Measurements from ENCODE around the gene ATOSA.

ATOSA gene

DNA sequence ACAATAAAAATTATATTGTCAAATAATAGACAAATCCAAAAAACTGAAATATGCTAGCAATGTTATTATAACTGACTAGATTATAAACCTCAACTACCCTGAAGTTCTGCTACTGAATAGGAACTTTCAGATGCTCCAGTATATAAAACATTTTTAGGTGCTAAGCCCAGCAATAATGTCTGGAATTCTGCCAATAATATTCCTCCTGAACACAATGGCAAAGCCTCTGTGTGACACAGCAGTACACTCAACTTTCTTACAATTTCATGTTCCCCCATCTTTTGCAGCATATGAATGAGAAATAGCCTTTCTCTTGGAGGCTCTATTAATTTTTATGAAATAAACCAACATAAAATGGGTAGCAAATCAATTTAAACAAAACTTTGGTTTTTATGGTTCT is 29.5 kb downstream of the ATOSA start:
- TF ChIP-seq, protein P1, sequence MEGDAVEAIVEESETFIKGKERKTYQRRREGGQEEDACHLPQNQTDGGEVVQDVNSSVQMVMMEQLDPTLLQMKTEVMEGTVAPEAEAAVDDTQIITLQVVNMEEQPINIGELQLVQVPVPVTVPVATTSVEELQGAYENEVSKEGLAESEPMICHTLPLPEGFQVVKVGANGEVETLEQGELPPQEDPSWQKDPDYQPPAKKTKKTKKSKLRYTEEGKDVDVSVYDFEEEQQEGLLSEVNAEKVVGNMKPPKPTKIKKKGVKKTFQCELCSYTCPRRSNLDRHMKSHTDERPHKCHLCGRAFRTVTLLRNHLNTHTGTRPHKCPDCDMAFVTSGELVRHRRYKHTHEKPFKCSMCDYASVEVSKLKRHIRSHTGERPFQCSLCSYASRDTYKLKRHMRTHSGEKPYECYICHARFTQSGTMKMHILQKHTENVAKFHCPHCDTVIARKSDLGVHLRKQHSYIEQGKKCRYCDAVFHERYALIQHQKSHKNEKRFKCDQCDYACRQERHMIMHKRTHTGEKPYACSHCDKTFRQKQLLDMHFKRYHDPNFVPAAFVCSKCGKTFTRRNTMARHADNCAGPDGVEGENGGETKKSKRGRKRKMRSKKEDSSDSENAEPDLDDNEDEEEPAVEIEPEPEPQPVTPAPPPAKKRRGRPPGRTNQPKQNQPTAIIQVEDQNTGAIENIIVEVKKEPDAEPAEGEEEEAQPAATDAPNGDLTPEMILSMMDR (IDR thresholded peaks at IDR 0.05; ENCODE audit: insufficient read depth, low read length): no peak
- TF ChIP-seq, protein P2, sequence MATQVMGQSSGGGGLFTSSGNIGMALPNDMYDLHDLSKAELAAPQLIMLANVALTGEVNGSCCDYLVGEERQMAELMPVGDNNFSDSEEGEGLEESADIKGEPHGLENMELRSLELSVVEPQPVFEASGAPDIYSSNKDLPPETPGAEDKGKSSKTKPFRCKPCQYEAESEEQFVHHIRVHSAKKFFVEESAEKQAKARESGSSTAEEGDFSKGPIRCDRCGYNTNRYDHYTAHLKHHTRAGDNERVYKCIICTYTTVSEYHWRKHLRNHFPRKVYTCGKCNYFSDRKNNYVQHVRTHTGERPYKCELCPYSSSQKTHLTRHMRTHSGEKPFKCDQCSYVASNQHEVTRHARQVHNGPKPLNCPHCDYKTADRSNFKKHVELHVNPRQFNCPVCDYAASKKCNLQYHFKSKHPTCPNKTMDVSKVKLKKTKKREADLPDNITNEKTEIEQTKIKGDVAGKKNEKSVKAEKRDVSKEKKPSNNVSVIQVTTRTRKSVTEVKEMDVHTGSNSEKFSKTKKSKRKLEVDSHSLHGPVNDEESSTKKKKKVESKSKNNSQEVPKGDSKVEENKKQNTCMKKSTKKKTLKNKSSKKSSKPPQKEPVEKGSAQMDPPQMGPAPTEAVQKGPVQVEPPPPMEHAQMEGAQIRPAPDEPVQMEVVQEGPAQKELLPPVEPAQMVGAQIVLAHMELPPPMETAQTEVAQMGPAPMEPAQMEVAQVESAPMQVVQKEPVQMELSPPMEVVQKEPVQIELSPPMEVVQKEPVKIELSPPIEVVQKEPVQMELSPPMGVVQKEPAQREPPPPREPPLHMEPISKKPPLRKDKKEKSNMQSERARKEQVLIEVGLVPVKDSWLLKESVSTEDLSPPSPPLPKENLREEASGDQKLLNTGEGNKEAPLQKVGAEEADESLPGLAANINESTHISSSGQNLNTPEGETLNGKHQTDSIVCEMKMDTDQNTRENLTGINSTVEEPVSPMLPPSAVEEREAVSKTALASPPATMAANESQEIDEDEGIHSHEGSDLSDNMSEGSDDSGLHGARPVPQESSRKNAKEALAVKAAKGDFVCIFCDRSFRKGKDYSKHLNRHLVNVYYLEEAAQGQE (IDR thresholded peaks at IDR 0.05; ENCODE audit: insufficient replicate concordance, low read depth): no peak
- TF ChIP-seq POLR2AphosphoS5 (IDR thresholded peaks at IDR 0.05; ENCODE audit: low read depth) (no peak), GABPA (IDR thresholded peaks at IDR 0.05; ENCODE audit: low read depth) (no peak)
- no peak for DNase-seq (ENCODE audit: low read depth in 1 of 2, low spot score in 1 of 2)
- H3K4me3 ChIP-seq (replicated peaks; ENCODE audit: insufficient read depth, low read length): no peak overlapping the region
- H3K27ac ChIP-seq (replicated peaks): no peak overlapping the region
- no peaks in the 10 kb centered on the region for H3K27me3 ChIP-seq (ENCODE audit: insufficient read depth, poor library complexity, severe bottlenecking)

DNA sequence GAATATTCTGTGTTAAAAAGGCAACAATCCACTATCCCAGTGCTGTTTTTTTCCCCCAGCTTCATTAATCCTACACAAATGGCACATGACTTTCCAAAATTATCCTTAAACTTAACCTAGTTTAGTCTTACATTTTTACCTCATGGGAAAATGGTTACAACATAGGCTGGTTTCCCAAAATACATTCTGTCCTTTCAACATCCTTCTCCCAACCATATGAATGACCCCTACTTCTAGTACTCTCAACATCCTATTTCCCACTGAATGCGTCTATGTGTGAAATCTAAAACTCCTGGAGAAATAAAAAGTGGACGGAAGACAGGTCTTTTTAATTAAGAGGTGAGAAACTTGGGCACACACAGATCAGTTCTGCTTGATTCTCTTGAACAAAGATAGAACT is 33.3 kb downstream of the ATOSA start:
- DNase-seq (ENCODE audit: low read depth in 1 of 2, low spot score in 1 of 2): no peak
- H3K27me3 ChIP-seq (ENCODE audit: insufficient read depth, poor library complexity, severe bottlenecking): no peaks in the 10 kb centered on the region
- no peak overlapping the region for H3K4me3 ChIP-seq (replicated peaks; ENCODE audit: insufficient read depth, low read length)
- no peak overlapping the region for H3K27ac ChIP-seq (replicated peaks)
- TF ChIP-seq, protein P2 (IDR thresholded peaks at IDR 0.05; ENCODE audit: insufficient replicate concordance, low read depth): no peak
- no peak for TF ChIP-seq SPI1 (IDR thresholded peaks at IDR 0.05; ENCODE audit: borderline replicate concordance, low read depth)

DNA sequence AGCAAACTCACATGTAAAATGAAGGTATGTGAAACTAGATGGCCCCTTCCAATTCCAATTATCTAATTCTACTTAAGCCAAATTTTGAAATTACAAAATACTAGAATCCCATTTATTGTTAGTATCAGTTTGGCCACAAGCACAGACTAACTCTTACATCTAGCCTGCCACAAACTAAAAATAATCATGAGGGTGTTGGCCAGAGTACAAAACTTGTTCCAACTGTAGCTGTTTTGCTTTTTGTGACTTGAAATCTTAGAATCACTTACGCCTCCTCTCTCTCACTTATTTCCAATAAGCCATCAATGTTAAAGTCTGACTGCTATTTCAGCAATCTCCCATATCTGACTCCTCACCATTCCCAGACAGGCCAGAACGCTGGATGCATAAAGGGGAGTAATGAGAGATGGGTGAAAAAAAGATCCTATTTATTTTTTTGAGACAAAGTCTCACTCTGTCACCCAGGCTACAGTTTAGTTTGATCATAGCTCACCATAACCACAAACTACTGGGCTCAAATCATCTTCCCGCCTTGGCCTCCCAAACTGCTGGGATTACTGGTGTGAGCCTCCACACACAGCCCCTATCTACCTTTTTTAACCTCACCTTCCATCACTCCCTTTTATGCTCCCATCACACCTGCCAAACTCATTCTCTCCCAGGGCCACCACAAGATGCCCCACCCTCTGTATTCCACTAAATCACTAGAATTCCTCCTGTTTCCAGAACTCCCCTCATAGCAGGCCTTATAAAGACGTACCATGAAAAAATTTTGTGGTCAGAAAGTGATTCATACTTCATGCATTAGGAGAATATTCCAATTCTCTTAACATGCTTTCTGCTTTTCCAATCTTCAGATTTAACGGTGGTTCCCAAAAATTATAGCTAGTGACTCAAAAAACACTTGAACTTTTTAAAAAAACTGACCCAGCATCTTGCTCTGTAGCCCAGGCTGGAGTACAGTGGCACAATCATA is 36.5 kb downstream of the ATOSA start:
- no peak for DNase-seq (ENCODE audit: low read depth in 1 of 2, low spot score in 1 of 2)

More for the DNA sequence above, 36.5 kb downstream of the ATOSA start:
- TF ChIP-seq, protein P2 (IDR thresholded peaks at IDR 0.05; ENCODE audit: insufficient replicate concordance, low read depth): no peak
- TF ChIP-seq SPI1 (IDR thresholded peaks at IDR 0.05; ENCODE audit: borderline replicate concordance, low read depth) (no peak), POLR2AphosphoS5 (IDR thresholded peaks at IDR 0.05; ENCODE audit: low read depth) (no peak), GABPA (IDR thresholded peaks at IDR 0.05; ENCODE audit: low read depth) (no peak)
- TF ChIP-seq, protein P1 (IDR thresholded peaks at IDR 0.05; ENCODE audit: insufficient read depth, low read length): no peak
- Histone ChIP-seq H3K4me3 (replicated peaks; ENCODE audit: insufficient read depth, low read length) (no peak overlapping the region), H3K27ac (replicated peaks) (no peak overlapping the region), H3K27me3 (ENCODE audit: insufficient read depth, poor library complexity, severe bottlenecking) (no peaks in the 10 kb centered on the region)
